Stimulated activated CD4-positive, alpha-beta T cell treated with anti-CD3 and anti-CD28 coated beads, Interleukin-15, amount 100 ng/mL, for 24 hours (primary cell): ENCODE results near the gene SIAH1.
A peak's percentile ranks its signal among the peaks of the same experiment; 100 is the strongest.
"Not testable (repeated sequence)": the region's sequence is repeated elsewhere in the genome, so short reads cannot be mapped to it uniquely, and the experiment has no call there.

ENCODE experiments used
- DNase-seq: peaks from one replicate; pipeline ENCODE4 v3.0.0-alpha.2; 2020

Gene SIAH1

DNA sequence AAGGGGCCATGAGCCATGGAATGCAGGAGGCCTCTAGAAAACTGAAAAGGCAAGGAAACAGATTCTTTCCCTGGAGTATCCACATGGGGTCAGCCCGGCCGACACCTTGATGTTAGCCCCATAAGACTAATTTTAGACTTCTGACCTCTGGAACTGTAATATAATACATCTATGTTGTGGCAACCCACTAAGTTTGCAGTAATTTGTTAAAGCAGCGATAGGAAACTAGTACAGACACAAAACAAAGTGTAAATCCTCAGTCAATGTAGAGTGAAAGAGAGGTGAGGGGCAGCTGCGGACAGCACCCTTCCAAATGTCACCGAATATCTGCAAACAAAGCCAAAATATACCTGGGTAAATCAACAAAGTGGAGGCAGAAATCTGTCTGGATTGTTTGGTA, 7.2 kb upstream of the SIAH1 start:
- no peak for DNase-seq

DNA sequence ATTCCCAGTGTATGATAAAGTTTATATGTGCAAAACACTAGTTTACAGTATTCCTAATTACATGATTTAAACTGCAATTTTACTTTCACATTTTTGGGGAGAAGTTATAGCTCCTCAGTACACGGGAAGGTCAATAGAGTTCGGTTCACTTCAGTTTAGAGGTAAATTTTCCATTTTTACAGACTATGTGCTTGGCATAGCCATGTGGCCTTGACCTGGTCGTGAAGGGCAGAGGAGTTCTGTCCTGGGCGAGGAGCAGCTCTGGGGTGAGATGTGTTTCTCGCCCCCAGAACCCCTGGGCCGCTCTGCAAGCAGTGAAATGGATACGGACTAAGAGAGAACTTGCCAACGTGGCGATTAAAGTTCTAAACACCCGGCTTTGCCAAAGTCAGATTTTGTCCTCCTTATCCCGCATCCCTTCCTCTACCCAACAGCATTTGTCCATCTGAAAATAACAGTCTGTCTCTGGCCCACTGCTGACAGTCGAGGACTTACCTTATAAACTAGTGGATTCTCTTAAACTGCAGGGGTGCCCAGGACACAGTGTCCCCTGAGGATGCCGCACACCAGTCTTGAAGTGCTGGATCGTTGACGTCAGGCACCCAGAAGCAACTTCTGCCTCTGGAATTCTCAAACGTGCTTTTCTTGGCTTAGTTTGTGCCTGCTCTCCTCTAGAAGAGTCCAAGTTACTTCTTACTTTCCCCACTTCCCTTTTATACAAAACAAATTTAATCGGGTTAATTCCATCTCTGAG, 1.5 kb upstream of the SIAH1 start:
- no peak for DNase-seq

DNA sequence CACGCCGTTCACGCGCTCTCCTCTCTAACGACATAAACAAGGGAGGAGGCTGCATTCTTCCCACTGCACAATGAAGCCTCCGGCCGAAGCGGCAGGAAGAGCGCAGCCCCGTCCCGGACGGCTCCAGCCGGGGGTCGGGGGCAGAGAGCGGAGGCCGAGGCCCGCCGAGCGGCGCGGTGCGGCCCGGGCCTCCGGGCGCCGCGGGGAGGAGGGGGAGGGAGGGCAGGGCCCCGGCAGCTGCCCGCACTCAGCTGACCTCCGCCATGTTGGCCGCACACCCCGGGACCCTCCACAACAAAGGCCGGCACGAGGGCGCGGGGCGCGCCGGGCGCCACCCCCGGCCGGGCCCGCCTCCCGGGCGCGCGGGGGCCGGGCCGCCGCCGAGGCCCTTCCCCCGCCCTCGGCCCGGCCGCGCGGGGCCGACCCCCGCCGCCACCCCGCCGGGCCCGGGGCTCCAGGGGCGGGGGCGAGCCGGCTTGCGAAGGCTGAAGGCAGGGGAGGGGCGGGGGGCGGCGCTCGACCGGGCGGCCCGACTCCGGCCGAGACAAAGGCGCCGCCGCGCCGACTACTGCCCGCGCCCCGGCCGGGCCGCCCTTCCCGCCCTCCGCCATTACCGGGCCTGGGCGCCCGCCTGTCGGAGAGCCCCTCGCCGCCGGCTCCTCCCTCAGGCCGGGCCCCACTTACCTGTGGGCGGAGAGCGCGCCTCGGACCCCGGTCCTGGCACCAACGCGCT, 527 bp downstream of the SIAH1 start:
- DNase-seq: peak; percentile 42

DNA sequence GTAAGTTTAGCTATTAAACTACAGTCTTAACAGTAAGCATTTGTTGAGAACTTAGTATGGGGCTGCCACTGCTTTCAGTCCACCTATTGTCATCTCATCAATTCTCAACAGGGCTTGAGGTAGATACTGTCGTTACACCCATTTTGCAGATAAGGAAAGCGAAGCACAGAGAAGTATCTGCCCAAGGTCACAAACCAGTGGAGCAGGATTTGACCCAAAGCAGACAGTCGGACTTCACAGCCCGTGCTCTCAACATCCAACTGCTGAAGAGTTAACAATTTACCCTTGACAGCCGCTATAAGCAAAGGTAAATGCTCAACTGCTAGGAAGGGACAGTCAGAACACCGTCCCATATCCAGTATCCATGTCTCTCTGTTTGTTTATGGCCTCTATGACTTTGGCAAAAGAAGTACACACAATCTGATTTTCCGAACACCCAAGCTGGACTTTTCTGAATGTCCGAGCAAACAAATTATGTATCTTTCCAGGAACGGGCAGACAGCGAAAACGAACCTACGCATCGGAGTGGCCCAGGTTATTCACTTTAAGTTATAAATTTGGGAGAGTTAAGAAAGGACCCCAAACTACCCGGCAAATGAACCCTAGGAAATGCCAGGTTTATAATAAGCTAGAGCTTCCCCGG, 1.2 kb downstream of the SIAH1 start:
- no peak for DNase-seq

DNA sequence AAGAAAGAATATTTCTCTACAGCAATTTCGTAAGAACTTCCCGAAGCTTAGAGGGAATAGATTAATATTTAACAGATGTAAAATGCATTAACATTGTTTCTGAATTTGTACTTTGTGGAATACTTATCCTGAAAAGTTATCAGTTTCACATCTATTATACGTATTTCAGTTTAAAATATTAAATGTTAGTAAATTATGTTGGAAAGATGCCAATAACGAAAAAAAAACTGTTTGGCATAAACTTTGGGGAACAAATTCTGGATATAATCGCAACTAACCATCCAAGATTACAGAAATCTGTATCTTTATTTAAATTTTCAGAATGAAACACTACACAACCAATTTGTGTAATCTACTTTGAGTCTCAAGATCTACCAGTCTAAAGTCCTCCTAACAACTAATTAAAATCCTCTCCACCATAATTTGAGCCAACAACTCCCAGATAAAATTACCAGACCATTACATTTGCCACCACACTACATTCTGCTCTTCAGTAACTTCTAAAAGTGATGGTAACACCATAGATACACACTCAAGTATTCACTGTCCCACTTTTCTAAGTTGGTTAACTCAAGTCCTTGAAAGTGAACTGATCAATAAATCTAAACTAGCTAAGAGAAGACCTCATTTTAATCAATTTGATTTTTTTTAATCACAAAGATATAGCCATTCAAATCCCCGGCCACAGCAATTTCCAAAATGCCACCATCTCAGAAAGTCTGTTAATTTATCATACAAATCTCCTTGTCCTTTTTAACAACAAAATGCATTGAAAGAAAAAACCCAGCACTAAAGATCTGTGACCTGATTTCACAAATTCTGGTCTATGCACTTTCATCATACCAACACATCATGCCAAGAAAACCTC, 2.0 kb downstream of the SIAH1 start:
- DNase-seq: no peak

DNA sequence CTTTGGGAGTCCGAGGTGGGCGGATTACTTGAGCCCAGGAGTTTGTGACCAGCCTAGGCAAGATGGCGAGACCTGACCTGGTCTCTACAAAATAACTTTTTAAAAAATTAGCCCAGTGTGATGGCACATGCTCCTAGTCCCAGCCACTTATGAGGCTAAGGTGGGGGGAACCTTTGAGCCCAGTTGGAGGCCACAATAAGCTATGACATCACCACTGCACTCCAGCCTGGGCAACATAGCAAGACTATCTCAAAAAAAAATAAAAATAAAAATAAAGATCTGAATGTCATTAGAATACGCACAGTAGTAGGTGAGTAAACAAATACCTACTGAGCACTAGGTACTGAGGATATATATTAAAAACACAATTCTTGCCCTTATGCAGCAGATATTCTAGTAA, 3.1 kb downstream of the SIAH1 start:
- DNase-seq: no peak

DNA sequence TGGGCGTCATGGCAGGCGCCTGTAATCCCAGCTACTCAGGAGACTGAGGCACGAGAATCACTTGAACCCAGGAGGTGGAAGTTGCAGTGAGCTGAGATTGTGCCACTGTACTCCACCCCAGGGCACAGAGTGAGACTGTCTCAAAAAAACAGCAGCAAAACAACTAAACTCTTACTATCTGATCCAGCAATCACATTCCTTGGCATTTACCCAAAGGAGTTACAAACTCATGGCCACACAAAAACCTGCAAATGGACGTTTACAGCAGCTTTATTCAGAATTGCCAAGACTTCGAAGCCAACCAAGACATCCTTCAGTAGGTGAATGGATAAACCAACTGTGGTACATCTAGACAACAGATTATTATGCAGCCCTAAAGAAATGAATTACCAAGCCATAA, 4.0 kb downstream of the SIAH1 start:
- no peak for DNase-seq

DNA sequence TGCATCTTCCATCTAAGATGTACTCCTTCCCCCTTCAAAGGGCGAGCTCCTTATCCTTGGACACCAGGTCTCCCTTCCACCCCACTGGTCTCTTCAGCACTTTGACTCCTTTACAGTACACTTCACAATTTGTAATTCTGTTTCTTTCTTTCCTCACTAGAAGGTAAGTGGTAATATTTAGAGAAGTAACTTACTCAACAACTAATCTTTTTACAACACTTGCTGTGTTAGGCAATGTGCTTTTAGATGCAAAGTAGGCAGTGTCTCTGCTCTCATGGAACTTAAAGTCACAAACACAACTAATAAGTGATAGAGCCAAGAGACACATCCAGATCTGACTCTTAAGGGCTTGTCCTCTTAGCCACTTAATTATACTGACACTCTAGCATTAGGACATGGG, 6.4 kb downstream of the SIAH1 start:
- no peak for DNase-seq

DNA sequence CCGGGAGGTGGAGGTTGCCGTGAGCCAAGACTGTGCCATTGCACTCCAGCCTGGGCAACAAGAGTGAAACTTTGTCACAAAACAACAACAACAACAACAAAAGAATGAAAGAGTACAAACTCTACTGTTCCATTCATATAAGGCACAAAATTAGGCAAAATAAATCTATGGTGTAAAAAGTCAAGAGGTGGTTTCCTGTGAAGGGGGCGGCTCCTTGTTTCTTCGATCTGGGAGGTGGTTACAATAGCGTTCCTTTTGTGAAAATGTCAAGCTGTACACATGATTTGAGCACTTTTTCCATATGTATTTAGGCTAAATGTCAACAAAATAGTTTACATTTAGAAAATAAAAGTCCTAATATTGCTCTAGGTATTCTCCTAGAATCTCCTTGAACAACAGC, 6.9 kb downstream of the SIAH1 start:
- no peak for DNase-seq

DNA sequence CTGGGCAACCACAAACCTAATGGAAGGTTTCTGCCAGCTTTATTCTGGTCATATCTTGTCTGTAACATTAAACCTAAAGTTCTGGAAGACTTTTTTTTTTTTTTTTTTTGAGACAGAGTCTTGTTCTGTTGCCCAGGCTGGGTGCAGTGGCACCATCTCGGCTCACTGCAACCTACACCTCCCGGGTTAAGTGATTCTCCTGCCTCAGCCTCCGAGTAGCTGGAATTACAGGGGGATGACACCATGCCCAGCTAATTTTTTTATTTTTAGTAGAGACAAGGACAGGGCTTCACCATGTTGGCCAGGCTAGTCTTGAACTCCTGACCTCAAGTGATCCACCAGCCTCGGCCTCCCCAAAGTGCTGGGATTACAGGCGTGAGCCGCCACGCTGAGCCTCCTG, 7.9 kb downstream of the SIAH1 start:
- DNase-seq: not testable (repeated sequence)

DNA sequence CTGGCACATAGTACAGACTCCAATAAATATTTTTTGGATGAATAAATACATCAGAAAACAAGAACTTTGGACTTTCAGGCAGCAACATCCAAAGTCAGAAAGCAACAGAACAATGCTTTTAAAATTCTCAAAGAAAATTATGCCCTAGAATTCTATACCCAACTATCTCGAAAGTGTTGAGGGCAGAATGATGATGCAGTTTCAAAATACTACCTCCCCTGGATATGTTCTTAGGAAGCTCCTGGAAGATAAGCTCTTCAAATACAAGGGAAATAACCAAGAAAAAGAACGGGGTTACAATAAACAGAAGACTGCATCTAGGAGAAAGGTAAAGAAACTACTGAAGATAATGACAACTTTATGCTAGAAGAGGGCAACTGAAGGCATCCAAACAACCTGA, 11.0 kb downstream of the SIAH1 start:
- DNase-seq: no peak

DNA sequence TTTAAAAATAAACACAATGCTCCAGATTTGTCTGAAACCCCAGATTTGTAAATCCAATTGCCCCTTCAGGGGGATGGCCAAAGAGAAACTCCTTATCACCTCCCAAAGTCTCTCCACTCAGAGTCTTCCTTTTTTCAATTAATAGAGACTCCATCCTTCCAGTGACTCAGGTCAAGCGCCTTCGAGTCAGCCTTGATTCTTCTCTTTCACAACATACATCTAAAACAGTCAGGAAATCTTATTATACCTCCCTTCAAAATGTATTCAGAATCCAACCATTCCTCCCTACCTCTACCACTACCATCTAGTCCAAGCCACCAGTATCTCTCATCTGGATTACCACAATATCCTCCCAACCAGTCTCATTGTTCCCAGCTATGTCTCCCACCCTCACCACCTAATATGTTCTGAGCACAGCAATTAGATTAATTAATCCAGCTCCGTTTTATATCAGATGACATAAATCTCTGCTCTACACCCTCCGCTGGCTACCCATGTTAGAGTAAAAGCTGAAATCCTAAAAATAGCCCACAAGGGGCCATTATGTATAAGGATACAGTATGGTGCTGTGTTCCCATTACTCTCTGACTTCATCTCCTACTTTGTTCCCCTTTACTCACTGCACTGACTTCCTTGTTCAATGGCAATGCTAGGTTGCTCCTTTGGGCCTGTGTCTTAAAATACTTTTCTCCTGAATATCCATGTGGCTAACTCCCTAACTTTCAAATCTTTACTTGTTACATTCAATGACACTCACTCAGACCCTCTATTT, 11.8 kb downstream of the SIAH1 start:
- no peak for DNase-seq

DNA sequence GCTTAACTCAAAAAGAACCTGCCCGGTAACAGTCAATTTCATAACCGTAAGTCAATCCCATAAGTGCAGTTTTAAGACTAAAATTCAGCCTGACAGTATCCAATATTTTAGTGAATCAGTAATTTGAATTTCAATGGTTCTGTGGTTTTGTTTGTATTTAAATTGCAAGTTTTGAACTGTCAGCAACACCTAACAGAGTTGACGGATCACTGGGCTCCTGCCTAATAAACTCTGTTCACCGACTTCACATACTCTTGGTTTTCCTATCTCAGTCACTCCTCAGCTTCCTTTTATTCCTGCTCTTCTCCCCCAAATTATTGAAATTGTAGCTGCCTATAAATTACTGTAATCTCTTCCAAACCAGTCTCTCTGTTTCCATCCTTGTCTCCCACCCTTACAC, 12.5 kb downstream of the SIAH1 start:
- no peak for DNase-seq

DNA sequence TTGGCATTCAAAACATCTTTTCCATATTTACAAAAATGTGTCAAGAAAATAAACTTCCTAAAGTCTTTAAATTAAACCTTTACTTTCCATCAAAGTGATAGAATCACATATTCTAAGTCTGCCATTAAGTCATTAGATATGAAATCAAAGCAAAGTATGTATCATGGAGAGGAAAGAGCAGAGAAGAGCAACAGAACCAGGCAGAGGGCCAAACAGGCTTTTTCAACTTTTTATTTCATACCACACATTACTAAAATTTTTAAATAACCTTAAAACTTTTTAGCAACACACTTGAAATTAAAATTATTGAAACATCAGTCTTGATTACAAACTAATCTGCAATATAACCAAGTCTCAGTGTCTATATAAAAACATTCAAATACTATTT, 13.8 kb downstream of the SIAH1 start:
- no peak for DNase-seq

DNA sequence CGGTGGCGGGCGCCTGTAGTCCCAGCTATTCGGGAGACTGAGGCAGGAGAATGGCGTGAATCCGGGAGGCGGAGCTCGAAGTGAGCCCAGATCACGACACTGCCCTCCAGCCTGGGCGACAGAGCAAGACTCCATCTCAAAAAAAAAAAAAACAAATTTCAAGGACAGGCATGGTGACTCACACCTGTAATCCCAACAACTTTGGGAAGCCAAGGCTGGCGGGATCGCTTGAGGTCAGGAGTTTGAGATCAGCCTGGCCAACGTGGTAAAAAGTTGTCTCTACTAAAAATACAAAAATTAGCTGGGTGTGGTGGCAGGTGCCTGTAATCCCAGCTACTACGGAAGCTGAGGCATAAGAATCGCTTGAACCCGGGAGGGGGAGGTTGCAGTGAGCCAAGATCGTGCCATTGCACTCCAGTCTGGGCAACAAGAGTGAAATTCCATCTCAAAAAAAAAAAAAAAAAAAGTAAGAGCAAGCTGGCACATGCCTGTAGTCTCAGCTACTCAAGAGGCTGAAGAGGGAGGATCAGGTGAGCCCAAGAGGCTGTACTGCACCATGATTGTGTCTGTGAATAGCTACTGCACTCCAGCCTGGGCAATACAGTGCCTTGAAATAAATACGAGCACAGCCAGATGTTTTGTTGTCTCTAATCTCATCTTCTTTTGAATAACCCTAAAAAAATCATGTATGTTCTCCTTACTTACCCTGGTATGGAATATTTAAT, 14.4 kb downstream of the SIAH1 start:
- DNase-seq: not testable (repeated sequence)

DNA sequence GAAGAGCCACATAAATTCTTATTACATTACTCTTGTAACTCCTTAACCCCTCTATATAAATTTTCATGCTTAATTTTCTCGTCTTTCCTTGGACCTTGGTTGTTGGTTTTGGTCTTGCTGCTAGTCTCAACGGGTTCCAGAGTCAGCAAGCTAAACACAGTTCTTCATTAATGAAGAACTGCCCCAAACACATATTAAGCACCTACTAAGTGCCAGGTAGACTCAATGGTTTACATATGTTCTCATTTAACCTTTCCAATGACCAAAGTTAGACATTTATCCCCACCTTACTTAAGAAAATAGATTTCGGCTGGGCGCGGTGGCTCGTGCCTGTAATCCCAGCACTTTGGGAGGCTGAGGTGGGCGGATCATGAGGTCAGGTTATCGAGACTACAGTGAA, 15.0 kb downstream of the SIAH1 start:
- DNase-seq: no peak

DNA sequence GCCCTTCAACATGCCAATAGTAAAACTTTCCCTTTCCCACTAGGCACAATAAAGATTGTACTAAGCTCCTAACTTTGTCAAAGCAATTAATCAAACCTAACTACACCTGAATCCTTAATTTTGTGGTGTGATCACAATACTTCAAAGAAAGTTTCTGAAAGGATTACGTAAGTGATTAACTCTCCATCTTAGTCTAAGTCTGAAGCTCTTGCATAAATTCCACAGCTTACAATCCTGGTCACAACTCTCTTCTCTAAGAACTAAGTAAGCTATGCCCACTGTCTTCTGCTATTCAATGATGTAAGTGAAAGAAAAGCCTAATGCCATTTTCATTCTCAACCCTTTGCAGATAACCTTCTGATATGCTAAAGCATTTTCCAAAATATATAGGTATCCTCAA, 15.4 kb downstream of the SIAH1 start:
- no peak for DNase-seq

DNA sequence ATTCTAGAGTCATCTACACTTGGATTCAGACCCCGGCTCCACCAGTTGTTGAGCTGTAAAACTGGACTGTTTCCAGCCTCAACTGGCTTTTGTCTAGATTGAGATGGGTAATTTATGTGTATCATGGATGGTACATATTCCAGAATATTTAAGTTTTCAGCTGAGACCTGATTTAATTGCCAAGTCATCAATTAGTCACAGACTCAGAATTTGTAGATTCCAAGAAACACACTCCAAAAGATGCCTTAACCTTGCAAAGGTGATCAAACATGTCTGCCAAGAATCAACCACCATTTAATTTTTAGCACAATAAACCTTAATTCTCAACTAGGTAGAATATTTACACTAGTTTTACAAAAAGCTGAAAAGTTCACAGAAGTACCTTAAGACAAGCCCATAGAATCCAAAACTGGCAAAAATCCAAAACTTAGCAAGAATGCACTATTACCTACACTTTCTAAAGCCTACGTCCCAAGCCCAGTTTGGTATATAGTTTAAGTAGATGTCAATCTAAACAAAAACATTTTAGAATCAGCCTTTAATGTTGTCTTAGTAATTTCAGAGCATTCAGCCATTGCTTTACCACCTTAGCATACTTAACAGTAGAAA, 17.7 kb downstream of the SIAH1 start:
- no peak for DNase-seq

DNA sequence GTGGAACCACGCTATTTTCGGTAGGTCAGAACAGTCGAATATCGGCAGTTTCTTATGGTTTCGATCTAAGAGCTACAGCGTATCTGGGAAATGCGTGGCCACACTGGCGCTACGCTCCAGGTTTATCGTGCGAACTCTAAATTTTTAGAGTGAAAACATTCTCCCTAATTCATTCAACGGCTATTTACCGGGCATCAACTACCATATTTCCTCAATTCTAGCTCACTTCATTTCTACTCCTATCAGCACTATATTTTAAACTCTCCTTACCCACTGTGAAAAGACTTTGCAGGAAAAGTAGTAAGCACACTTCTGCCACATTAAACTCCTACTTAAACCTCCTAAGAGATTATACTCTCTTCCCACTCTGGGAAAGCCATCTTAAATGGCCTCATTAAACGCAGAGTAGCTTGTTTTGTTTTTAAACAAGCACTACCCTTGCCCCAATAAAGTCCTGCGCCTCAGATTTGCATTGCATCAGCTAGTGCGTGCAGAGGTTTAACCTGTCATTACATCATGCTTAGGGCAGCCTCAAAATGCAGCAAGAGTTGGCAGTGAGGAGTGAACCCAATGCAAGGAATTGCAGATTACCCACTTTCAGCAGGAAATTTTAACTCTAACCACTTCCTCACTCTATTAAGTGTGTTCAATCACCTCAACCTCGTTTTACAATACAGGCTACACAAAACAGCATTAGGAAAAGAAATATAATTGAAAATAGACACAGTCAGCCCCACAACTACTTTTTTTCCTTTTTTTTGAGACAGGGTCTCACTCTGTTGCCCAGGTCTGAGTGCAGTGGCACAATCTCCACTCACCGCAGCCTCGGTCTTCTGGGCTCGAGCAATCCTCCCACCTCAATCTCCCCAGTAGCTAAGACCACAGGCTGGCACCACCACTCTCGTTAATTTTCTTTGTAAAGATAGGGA, 18.8 kb downstream of the SIAH1 start:
- peak; percentile 56 for DNase-seq

DNA sequence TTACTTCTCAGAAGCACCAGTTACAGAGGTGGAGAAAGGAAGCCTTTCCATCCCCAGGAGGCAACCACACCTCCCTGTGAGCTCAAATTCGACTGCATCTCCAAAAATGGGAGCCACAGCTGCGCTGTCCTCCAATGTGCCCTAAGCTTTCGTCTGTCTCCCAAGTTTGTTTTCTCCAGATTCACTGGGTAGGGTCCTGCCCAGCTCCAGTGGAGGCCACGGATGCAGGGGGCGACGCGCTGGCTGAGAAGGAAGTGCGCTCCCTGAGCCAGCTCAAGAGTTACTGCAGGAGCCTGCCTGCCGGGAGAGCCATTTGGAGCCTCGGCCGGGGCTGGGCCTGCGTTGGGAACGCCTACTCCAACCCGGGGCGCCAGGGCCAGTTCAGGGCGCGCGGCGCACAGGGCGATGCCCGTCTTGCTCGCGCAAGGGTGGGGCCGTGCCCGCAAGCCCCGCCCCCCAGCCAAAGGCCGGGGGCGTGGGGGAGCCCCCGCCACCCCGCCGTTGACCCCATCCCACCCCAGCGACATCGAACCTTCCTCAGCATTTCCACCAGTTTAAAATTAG, 19.5 kb downstream of the SIAH1 start:
- DNase-seq: peak; percentile 89
